ENCODE results near the gene SHPK. TPM values are rescaled to one million over a fixed set of nuclear protein-coding genes. Genes with fewer than 3 reads are reported as not detected.

The SHPK gene
- total and polyA plus RNA-seq, 9 of the 15 experiments (the other 6 are each of a cell fraction or from before 2014, with no cell fraction given), result 2.5 to 16.3 (median 11.8) TPM

DNA sequence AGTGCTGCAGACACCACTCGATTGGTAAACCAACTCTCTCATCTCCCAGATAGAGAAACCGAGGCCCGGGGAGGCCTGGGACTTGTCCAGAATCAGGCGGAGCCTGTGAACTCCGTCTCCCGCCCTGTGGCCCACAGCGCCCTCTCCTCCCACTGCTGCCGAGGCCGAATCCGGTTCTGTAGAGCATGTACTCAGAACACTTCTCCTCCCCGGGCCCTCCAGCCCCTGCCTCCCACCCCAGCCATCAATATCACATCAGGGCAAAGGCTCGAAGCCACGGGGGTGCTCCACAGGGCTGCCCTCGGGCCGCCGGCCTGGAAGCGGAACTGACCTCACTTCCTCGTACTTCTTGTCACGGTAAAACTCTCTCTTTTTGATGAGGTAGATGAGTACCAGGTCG is 45.5 kb upstream of the SHPK start:
- Histone ChIP-seq H3K36me3 (ENCODE audit: control insufficient read depth, insufficient read depth, low read length) (no peaks in the 10 kb centered on the region), H3K9ac (ENCODE audit: insufficient read depth in 1 of 2, low read depth in 2 of 2, low read length in 2 of 2) (no peak overlapping the region), H2AFZ (ENCODE audit: low read depth, low read length) (no peak overlapping the region), H3K4me2 (ENCODE audit: insufficient read depth, low read length) (no peak overlapping the region), H3K27ac (ENCODE audit: extremely low read depth, low read depth, low read length) (no peak overlapping the region), H3K79me2 (ENCODE audit: control insufficient read depth, insufficient read depth, low read length) (no peaks in the 10 kb centered on the region), H3K4me1 (replicated peaks in 1 of 2; ENCODE audit: control insufficient read depth in 2 of 2, insufficient read depth in 2 of 2, low read length in 2 of 2) (peaks cover 0 to 23% of the 10 kb centered on the region in 2 experiments; a peak in 2 of 5 replicates), H4K20me1 (replicated peaks; ENCODE audit: control insufficient read depth, insufficient read depth, low read length) (no peaks in the 10 kb centered on the region), H3K9me1 (ENCODE audit: control insufficient read depth, insufficient read depth, low read length) (no peaks in the 10 kb centered on the region), H3K27me3 (ENCODE audit: control insufficient read depth in 2 of 2, insufficient read depth in 2 of 2, low read length in 2 of 2) (peaks cover 0 to 17% of the 10 kb centered on the region in 2 experiments; a peak in 2 of 5 replicates), H3K9me3 (replicated peaks; ENCODE audit: control insufficient read depth, insufficient read depth, low read depth, low read length) (no peaks in the 10 kb centered on the region), H3K4me3 (no peak overlapping the region)
- 19% methylated on average over 15 of the region's 20 CpGs for WGBS (ENCODE audit: insufficient coverage, low coverage, missing lambda C conversion rate)
- no peak for DNase-seq (ENCODE audit: extremely low read depth in 1 of 4, low spot score in 3 of 4)
- no peak for FAIRE-seq
- no TSS peak for BruUV-seq (replicated peaks)
- in situ Hi-C loops (cut with MboI), result loop anchor here (5.0 kb wide), 1 partner anchor 51 kb away; no protein-coding TSS in a partner anchor
- ATAC-seq, result no peak
- intact Hi-C loops (cut with micrococcal nuclease), result loop anchor here (10.0 kb wide), 1 partner anchor 637 kb away; no protein-coding TSS in a partner anchor
- TF ChIP-seq CHD2 (IDR thresholded peaks at IDR 0.05; ENCODE audit: low read depth, low read length) (no peak), MCM5 (IDR thresholded peaks at IDR 0.05; ENCODE audit: low read depth) (no peak), MYNN (IDR thresholded peaks at IDR 0.05) (no peak), MYNN (CRISPR knock-in tag; IDR thresholded peaks at IDR 0.05) (no peak), XRCC3 (IDR thresholded peaks at IDR 0.05) (no peak), SIN3A (IDR thresholded peaks at IDR 0.05; ENCODE audit: borderline replicate concordance in 2 of 2, control insufficient read depth in 1 of 2, low read depth in 2 of 2, low read length in 2 of 2) (no peak), SMARCE1 (IDR thresholded peaks at IDR 0.05) (no peak), ESRRA (IDR thresholded peaks at IDR 0.05; ENCODE audit: borderline replicate concordance, low read depth) (no peak), SAFB (IDR thresholded peaks at IDR 0.05; ENCODE audit: borderline replicate concordance, low read depth, low read length) (no peak), CSDE1 (IDR thresholded peaks at IDR 0.05) (no peak)
- TF ChIP-seq, protein P1, sequence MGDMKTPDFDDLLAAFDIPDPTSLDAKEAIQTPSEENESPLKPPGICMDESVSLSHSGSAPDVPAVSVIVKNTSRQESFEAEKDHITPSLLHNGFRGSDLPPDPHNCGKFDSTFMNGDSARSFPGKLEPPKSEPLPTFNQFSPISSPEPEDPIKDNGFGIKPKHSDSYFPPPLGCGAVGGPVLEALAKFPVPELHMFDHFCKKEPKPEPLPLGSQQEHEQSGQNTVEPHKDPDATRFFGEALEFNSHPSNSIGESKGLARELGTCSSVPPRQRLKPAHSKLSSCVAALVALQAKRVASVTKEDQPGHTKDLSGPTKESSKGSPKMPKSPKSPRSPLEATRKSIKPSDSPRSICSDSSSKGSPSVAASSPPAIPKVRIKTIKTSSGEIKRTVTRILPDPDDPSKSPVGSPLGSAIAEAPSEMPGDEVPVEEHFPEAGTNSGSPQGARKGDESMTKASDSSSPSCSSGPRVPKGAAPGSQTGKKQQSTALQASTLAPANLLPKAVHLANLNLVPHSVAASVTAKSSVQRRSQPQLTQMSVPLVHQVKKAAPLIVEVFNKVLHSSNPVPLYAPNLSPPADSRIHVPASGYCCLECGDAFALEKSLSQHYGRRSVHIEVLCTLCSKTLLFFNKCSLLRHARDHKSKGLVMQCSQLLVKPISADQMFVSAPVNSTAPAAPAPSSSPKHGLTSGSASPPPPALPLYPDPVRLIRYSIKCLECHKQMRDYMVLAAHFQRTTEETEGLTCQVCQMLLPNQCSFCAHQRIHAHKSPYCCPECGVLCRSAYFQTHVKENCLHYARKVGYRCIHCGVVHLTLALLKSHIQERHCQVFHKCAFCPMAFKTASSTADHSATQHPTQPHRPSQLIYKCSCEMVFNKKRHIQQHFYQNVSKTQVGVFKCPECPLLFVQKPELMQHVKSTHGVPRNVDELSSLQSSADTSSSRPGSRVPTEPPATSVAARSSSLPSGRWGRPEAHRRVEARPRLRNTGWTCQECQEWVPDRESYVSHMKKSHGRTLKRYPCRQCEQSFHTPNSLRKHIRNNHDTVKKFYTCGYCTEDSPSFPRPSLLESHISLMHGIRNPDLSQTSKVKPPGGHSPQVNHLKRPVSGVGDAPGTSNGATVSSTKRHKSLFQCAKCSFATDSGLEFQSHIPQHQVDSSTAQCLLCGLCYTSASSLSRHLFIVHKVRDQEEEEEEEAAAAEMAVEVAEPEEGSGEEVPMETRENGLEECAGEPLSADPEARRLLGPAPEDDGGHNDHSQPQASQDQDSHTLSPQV (IDR thresholded peaks at IDR 0.05), result no peak
- TF ChIP-seq, protein P2, sequence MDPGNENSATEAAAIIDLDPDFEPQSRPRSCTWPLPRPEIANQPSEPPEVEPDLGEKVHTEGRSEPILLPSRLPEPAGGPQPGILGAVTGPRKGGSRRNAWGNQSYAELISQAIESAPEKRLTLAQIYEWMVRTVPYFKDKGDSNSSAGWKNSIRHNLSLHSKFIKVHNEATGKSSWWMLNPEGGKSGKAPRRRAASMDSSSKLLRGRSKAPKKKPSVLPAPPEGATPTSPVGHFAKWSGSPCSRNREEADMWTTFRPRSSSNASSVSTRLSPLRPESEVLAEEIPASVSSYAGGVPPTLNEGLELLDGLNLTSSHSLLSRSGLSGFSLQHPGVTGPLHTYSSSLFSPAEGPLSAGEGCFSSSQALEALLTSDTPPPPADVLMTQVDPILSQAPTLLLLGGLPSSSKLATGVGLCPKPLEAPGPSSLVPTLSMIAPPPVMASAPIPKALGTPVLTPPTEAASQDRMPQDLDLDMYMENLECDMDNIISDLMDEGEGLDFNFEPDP (CRISPR knock-in tag; IDR thresholded peaks at IDR 0.05), result no peak
- ChIA-PET CTCF (ENCODE audit: low intra/inter-chr PET ratio) (interaction anchor here (1.1 kb wide), 1 partner anchor 146 kb away, joined by 3 read pairs; no protein-coding TSS in a partner anchor), POLR2A (no interaction called here)

Measured in K562 (cell line).